Uterus (tissue), 4 donors: ENCODE measurements around the gene F2RL3. TPM values are rescaled to one million over a fixed set of nuclear protein-coding genes. Genes with fewer than 3 reads are reported as not detected.
A peak's percentile ranks its signal among the peaks of the same experiment; 100 is the strongest.

Source experiments
- DNase-seq, 2 donors: peaks; one replicate each; pipeline ENCODE4 v3.0.0-alpha.2; 2019 to 2020
- H3K27ac ChIP-seq, 2 donors: fragments of 200-600 bp; sonication (generic); 1 replicate in 1 of 2; 2 replicates in 1 of 2; pipeline ENCODE4 v1.5.1; 2016 to 2018
- H3K27me3 ChIP-seq, 2 donors: fragments of 200-600 bp; sonication (generic); one replicate each; pipeline ENCODE4 v1.5.1; 2018 to 2019; ENCODE audit warnings: control low read depth in 1 of 2
- H3K36me3 ChIP-seq, 2 donors: fragments of 200-600 bp; sonication (generic); one replicate each; pipeline ENCODE4 v1.5.1; 2019; ENCODE audit warnings: control low read depth in 1 of 2
- H3K4me1 ChIP-seq, 2 donors: fragments of 200-600 bp; sonication (generic); one replicate each; pipeline ENCODE4 v1.5.1; 2018 to 2019; ENCODE audit warnings: control low read depth in 1 of 2
- H3K4me3 ChIP-seq, 2 donors: fragments of 200-600 bp; sonication (generic); 1 replicate in 1 of 2; 2 replicates in 1 of 2; pipeline ENCODE4 v1.5.1; 2018 to 2019; ENCODE audit warnings: mild to moderate bottlenecking in 1 of 2
- H3K9me3 ChIP-seq, 2 donors: fragments of 200-600 bp; sonication (generic); one replicate each; pipeline ENCODE4 v1.5.1; 2019; ENCODE audit warnings: control low read depth in 1 of 2
- CTCF ChIP-seq, 4 experiments: fragments of 200-600 bp in 2 of 4; fragments of 450-650 bp in 2 of 4; sonication (generic) in 2 of 4; IDR thresholded peaks; one replicate each; pipeline ENCODE4 v1.5.1; 2016 to 2019; ENCODE audit warnings: antibody characterized with exemption in 4 of 4, mild to moderate bottlenecking in 2 of 4, moderate library complexity in 1 of 4
- POLR2A ChIP-seq, 2 donors: fragments of 450-650 bp; IDR thresholded peaks; one replicate each; pipeline ENCODE4 v1.6.1; 2016; ENCODE audit warnings: antibody characterized with exemption in 2 of 2, mild to moderate bottlenecking in 1 of 2, moderate library complexity in 1 of 2
- intact Hi-C: fragments of 100-400 bp; cut with DNase I; formaldehyde crosslinking; loops from one replicate; pipeline ENCODE4 v1.15.1; 2023; ENCODE audit warnings: low total_unique reads
- total RNA-seq, 4 donors: library from RNA; depleted of rRNA in 3 of 4; stranded (reverse); fragments of >200 nt in 3 of 4; gene quantifications; one replicate each; pipeline versions ENCODE4 v1.1.0 to v1.2.4, GENCODE V29; 2014 to 2023
- donor health status: DM: yes; HTN: yes; CAD: no.

Gene F2RL3
- total RNA-seq, 4 donors from 2014 or later, result 0.07 to 20.0 (median 6.3) TPM

GRCh38 chr19:16893686-16893989 lies 4.8 kb downstream of the F2RL3 start:
- H3K27me3 ChIP-seq, result no peaks in the 10 kb centered on the region
- no peaks in the 10 kb centered on the region for H3K36me3 ChIP-seq
- no peak overlapping the region for H3K4me3 ChIP-seq
- intact Hi-C loops, result loop anchor here (5.0 kb wide), 1 partner anchor 66 kb away; the partner anchor contains the start of gene SIN3B
- H3K4me1 ChIP-seq, result peaks cover 0 to 7% of the 10 kb centered on the region in 2 donors
- TF ChIP-seq POLR2A (IDR thresholded peaks at IDR 0.05), result no peak
- H3K9me3 ChIP-seq, result no peaks in the 10 kb centered on the region
- DNase-seq, result no peak
- peak overlapping the region; percentile 56 to 61 for H3K27ac ChIP-seq

- H3K4me3 ChIP-seq, result no peak overlapping the region
- H3K27me3 ChIP-seq, result no peaks in the 10 kb centered on the region
- no peaks in the 10 kb centered on the region for H3K9me3 ChIP-seq
- intact Hi-C loops, result loop anchor here (5.0 kb wide), 1 partner anchor 67 kb away; the partner anchor contains the start of gene SIN3B
- no peaks in the 10 kb centered on the region for H3K36me3 ChIP-seq
- no peak for TF ChIP-seq POLR2A (IDR thresholded peaks at IDR 0.05)
- no peak for DNase-seq
- peak overlapping the region; percentile 56 to 61 for H3K27ac ChIP-seq
- peaks cover 0 to 7% of the 10 kb centered on the region in 2 donors for H3K4me1 ChIP-seq
Measured at GRCh38 chr19:16894080-16894479, 5.3 kb downstream of the F2RL3 start.

- Histone ChIP-seq H3K4me3 (peak overlapping the region; percentile 48 to 54), H3K36me3 (no peaks in the 10 kb centered on the region), H3K27ac (peak overlapping the region in 1 of 2 donors; percentile 83), H3K27me3 (no peaks in the 10 kb centered on the region), H3K4me1 (peaks cover 0 to 7% of the 10 kb centered on the region in 2 donors), H3K9me3 (no peaks in the 10 kb centered on the region)
- TF ChIP-seq POLR2A (IDR thresholded peaks at IDR 0.05) (no peak), CTCF (IDR thresholded peaks at IDR 0.05) (no peak)
- DNase-seq, result no peak
- intact Hi-C loops, result no loop called here
Measured at GRCh38 chr19:16895467-16896145, 6.8 kb downstream of the F2RL3 start.

- TF ChIP-seq CTCF (IDR thresholded peaks at IDR 0.05) (no peak), POLR2A (IDR thresholded peaks at IDR 0.05) (peak; percentile 47 to 67)
- peak overlapping the region; percentile 73 to 83 for H3K27ac ChIP-seq
- H3K4me3 ChIP-seq, result peak overlapping the region; percentile 48 to 54
- peaks cover 0 to 7% of the 10 kb centered on the region in 2 donors for H3K4me1 ChIP-seq
- H3K27me3 ChIP-seq, result no peaks in the 10 kb centered on the region
- DNase-seq, result no peak
- intact Hi-C loops, result no loop called here
- H3K9me3 ChIP-seq, result no peaks in the 10 kb centered on the region
- no peaks in the 10 kb centered on the region for H3K36me3 ChIP-seq
Measured at GRCh38 chr19:16896146-16897028, 7.6 kb downstream of the F2RL3 start.

GRCh38 chr19:16897029-16897855 lies 8.4 kb downstream of the F2RL3 start:
- intact Hi-C loops, result no loop called here
- TF ChIP-seq CTCF (IDR thresholded peaks at IDR 0.05), result no peak
- peak; percentile 58 to 69 for TF ChIP-seq POLR2A (IDR thresholded peaks at IDR 0.05)
- peak overlapping the region; percentile 69 to 84 for H3K27ac ChIP-seq
- no peaks in the 10 kb centered on the region for H3K9me3 ChIP-seq
- H3K4me1 ChIP-seq, result peaks cover 0 to 7% of the 10 kb centered on the region in 2 donors
- H3K27me3 ChIP-seq, result no peaks in the 10 kb centered on the region
- peak overlapping the region; percentile 33 to 52 for H3K4me3 ChIP-seq
- DNase-seq, result peak; percentile 90 to 97
- H3K36me3 ChIP-seq, result no peaks in the 10 kb centered on the region
